Myocyte (in vitro differentiated cells): Measurements from ENCODE around the gene TUBA8. TPM values are rescaled to one million over a fixed set of nuclear protein-coding genes. Genes with fewer than 3 reads are reported as not detected.
"Not testable (repeated sequence)": the region's sequence is repeated elsewhere in the genome, so short reads cannot be mapped to it uniquely, and the experiment has no call there.

Source experiments
- DNase-seq: peaks from one replicate; pipeline ENCODE4 v3.0.0-alpha.2; 2012; ENCODE audit warnings: low read depth
- total RNA-seq: library from RNA; depleted of rRNA; stranded (reverse); fragments of >200 nt; gene quantifications from 2 replicates; pipeline ENCODE4 v1.2.3, GENCODE V29; 2014

The TUBA8 gene
- total RNA-seq, 1 donor from 2014 or later: 20.9 TPM

DNA sequence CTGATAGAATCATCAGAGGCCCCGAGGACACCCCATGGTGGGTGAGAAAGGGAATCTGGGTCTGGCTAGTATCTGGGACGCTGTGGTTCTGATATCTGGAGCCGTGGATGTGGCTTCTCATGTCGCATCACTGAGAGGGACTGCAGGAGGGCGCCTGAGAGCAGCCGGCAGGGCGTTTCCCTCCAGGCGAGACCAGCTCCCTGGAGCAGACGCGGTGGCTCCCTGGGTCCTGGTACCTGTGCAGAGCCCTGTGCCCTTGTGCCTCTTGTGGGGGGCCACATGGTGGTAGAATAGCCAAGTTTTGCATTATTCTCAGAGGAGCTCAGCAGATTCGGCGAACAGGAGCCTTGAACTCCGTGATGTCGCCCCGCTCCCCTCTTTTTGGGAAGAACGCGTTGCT, 59.7 kb downstream of the TUBA8 start:
- not testable (repeated sequence) for DNase-seq

DNA sequence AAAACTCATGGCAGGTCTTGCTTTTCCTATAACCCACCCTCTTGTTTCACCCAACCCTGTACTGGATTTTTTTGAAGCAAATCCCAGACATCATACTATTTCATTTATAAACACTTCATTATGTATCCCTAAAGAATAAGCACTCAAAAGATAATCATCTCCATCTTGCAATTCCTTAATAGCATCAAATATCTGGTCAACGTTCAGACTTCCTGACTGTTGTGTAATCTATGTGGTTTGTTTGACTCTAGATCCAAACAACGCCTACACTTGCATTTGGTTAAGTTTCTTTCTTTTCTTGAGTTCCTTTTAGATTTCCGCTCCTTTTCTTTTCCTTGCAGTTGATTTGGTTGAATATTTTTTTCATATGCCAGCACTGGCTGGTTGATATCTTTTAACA, 61.6 kb downstream of the TUBA8 start:
- DNase-seq: not testable (repeated sequence)

DNA sequence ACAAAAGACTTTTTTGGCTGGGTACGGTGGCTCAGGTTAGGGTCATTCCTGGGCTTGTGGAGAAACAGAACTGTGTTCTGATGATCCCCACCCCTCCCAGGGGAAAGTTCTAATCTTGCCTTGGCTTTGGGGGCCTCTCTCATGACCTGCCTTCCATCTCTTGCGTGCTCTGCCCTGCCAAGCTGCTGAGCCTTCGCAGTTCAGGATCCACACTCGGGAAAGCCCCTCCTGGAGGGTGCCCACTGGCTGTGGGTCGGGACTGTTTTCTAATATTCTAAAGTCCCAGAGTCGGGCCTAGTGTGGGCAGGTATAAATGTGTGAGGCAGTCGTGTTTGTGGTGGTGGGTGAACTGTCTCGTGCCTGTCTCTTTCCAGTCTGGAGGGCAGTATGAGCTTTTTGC, 62.2 kb downstream of the TUBA8 start:
- not testable (repeated sequence) for DNase-seq

DNA sequence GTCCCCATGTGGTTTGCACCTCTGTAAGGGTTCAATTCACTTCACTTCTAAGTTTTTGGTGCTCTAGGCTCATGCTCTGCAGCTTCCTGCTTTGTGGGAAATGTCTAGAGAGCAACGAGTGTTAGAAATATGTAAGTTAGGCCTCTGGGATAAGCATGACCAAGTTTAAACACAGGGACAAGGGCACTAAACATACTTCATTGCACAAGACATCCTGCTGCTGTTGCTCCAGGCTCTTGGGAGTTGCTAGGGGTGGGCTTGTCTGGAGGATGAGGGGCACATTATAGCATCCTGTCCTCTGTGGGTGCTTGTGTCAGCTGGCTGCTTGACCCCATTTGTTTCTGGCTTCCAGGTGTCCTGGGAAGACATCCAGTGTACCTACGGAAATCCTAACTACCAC, 62.8 kb downstream of the TUBA8 start:
- not testable (repeated sequence) for DNase-seq

Other genes starting within 250 kb of the TUBA8 start
- gene MICAL3, start 86.2 kb upstream of the TUBA8 start, total RNA-seq: 23.4 and 27.8 TPM in 2 replicates
- gene PEX26, start 32.8 kb upstream of the TUBA8 start, total RNA-seq: 22.8 and 24.5 TPM in 2 replicates
- gene USP18, start 39.4 kb downstream of the TUBA8 start, total RNA-seq: 31.7 and 37.4 TPM in 2 replicates